Endothelial cell of umbilical vein (primary cell): ENCODE results near the gene SLC22A4. TPM values are rescaled to one million over a fixed set of nuclear protein-coding genes. Genes with fewer than 3 reads are reported as not detected.

Experiments
- BruUV-seq: library from RNA; stranded (reverse); fragments of 400-500 nt; replicated peaks from 2 replicates; lab custom pipeline; 2021; lab: Mats Ljungman, UMichigan
- CTCF ChIA-PET: fragments of 300-600, 350-600 bp; sonication (Branson Sonifier 250); formaldehyde crosslinking; loops from one replicate; lab custom pipeline; 2021; ENCODE audit warnings: antibody characterized with exemption, inconsistent platforms; lab: Charles Lee
- POLR2A ChIA-PET: fragments of 300-600, 350-600 bp; sonication (Branson Sonifier 250); formaldehyde crosslinking; loops from one replicate; lab custom pipeline; 2021; ENCODE audit warnings: antibody characterized with exemption, inconsistent platforms; lab: Charles Lee
- DNase-seq: peaks from one replicate; pipeline ENCODE4 v3.0.0-alpha.2; 2011; ENCODE audit warnings: low read depth, low spot score
- FAIRE-seq: peaks from 2 replicates; lab custom pipeline; 2011; peaks lifted over from hg19 to GRCh38; lab: Jason Lieb, UNC
- H2AFZ ChIP-seq: 2 replicates; pipeline ENCODE4 v1.6.0; 2012; ENCODE audit warnings: low read depth, low read length, control low read depth, inconsistent platforms
- H3K27ac ChIP-seq: 2 replicates; pipeline ENCODE4 v1.5.1; 2011; ENCODE audit warnings: low read depth, mild to moderate bottlenecking, control low read depth, low read length, moderate library complexity; ENCODE audit not compliant: insufficient read depth
- H3K27me3 ChIP-seq, 2 experiments: 2 replicates each; pipeline versions ENCODE4 v1.6.0 to v1.6.1; 2011; ENCODE audit warnings: low read length in 2 of 2, mixed read lengths in 1 of 2; ENCODE audit not compliant: control insufficient read depth in 2 of 2, insufficient read depth in 2 of 2
- H3K36me3 ChIP-seq, 2 experiments: 2 replicates in 1 of 2; 3 replicates in 1 of 2; pipeline ENCODE4 v1.5.1; 2011; ENCODE audit warnings: low read length in 2 of 2, mild to moderate bottlenecking in 1 of 2, moderate library complexity in 1 of 2; ENCODE audit not compliant: control insufficient read depth in 2 of 2, insufficient read depth in 2 of 2; ENCODE audit errors: extremely low read depth in 1 of 2
- H3K4me1 ChIP-seq: 3 replicates; pipeline ENCODE4 v1.5.1; 2011; ENCODE audit warnings: mild to moderate bottlenecking, low read length; ENCODE audit not compliant: control insufficient read depth, insufficient read depth; ENCODE audit errors: extremely low read depth
- H3K4me2 ChIP-seq: 2 replicates; pipeline ENCODE4 v1.6.1; 2011; ENCODE audit warnings: low read length, control low read depth, mixed read lengths; ENCODE audit not compliant: insufficient read depth
- H3K4me3 ChIP-seq, 3 experiments: fragments of 200-600 bp in 1 of 3; sonication (generic), shearing (Covaris generic) in 1 of 3; replicated peaks in 1 of 3; 2 replicates each; pipeline ENCODE4 v1.5.1; 2011 to 2016; ENCODE audit warnings: control low read depth in 3 of 3, low read length in 3 of 3, mild to moderate bottlenecking in 2 of 3, inconsistent platforms in 1 of 3, low read depth in 1 of 3, moderate library complexity in 1 of 3; ENCODE audit not compliant: insufficient read depth in 1 of 3
- H3K79me2 ChIP-seq: 2 replicates; pipeline ENCODE4 v1.6.0; 2012; ENCODE audit warnings: low read length, inconsistent platforms; ENCODE audit not compliant: control insufficient read depth, insufficient read depth
- H3K9ac ChIP-seq: replicated peaks from 2 replicates; pipeline ENCODE3; 2011; ENCODE audit warnings: low read length, control low read depth; ENCODE audit not compliant: insufficient read depth; ENCODE audit errors: extremely low read depth
- H3K9me1 ChIP-seq: replicated peaks from 3 replicates; pipeline ENCODE4 v1.6.0; 2011; ENCODE audit warnings: mild to moderate bottlenecking, low read length; ENCODE audit not compliant: control insufficient read depth, insufficient read depth; ENCODE audit errors: extremely low read depth
- H3K9me3 ChIP-seq: replicated peaks from 2 replicates; pipeline ENCODE4 v1.5.1; 2012; ENCODE audit warnings: low read length, inconsistent platforms; ENCODE audit not compliant: control insufficient read depth, insufficient read depth
- H4K20me1 ChIP-seq: replicated peaks from 2 replicates; pipeline ENCODE3; 2011; ENCODE audit warnings: mild to moderate bottlenecking, low read length; ENCODE audit not compliant: control insufficient read depth, insufficient read depth; ENCODE audit errors: extremely low read depth
- CTCF ChIP-seq, 2 donors: IDR thresholded peaks; 1 replicate in 1 of 2; 2 replicates in 1 of 2; pipeline ENCODE4 v1.5.1; 2011; ENCODE audit warnings: low read length in 2 of 2, mild to moderate bottlenecking in 2 of 2, moderate library complexity in 2 of 2, control low read depth in 1 of 2, inconsistent platforms in 1 of 2, low read depth in 1 of 2; ENCODE audit not compliant: insufficient read depth in 1 of 2; ENCODE audit errors: extremely low read depth in 1 of 2
- FOS ChIP-seq: IDR thresholded peaks from 2 replicates; pipeline ENCODE4 v1.6.1; 2011; ENCODE audit warnings: mild to moderate bottlenecking, low read length, moderate library complexity, borderline replicate concordance; ENCODE audit not compliant: insufficient read depth
- GATA2 ChIP-seq: IDR thresholded peaks from 2 replicates; pipeline ENCODE4 v1.7.0; 2011; ENCODE audit warnings: low read depth, mild to moderate bottlenecking, moderate library complexity, mixed read lengths, low read length; ENCODE audit not compliant: insufficient read length, insufficient read depth
- JUN ChIP-seq: IDR thresholded peaks from 2 replicates; pipeline ENCODE4 v1.6.1; 2011; ENCODE audit warnings: borderline replicate concordance, low read depth; ENCODE audit not compliant: insufficient read length, insufficient read depth
- MAX ChIP-seq: IDR thresholded peaks from 2 replicates; pipeline ENCODE4 v1.6.1; 2011; ENCODE audit not compliant: insufficient read depth, insufficient read length
- POLR2A ChIP-seq: IDR thresholded peaks from 2 replicates; pipeline ENCODE4 v1.6.1; 2012; ENCODE audit warnings: low read depth, mild to moderate bottlenecking, control low read depth, low read length
- POLR2AphosphoS5 ChIP-seq: IDR thresholded peaks from 2 replicates; pipeline ENCODE4 v1.6.1; 2012; ENCODE audit warnings: low read depth, mild to moderate bottlenecking, control low read depth, low read length, moderate library complexity; ENCODE audit not compliant: insufficient read depth
- dilution Hi-C: fragments of 300-500 bp; cut with MboI; formaldehyde crosslinking; loops from one replicate; pipeline ENCODE4 v1.15.0; 2019; ENCODE audit warnings: low sequenced_read_pairs; ENCODE audit not compliant: extremely low pct_ligation_motif_present
- intact Hi-C: fragments of 100-400 bp; cut with micrococcal nuclease; formaldehyde crosslinking; loops from one replicate; pipeline ENCODE4 v1.10.0; 2022
- polyA plus RNA-seq, 4 experiments: library from polyadenylated mRNA; depleted of rRNA in 3 of 4; stranded (reverse) in 3 of 4; unstranded in 1 of 4; fragments of >200 nt; gene quantifications; 2 replicates each; pipeline versions ENCODE4 v1.2.1 to v1.2.3, GENCODE V29; 2011 to 2012; ENCODE audit warnings: missing spikeins in 1 of 4
- total RNA-seq: library from RNA; stranded (reverse); gene quantifications from 2 replicates; pipeline ENCODE4 v1.2.3, GENCODE V29; 2021

SLC22A4 gene
- total and polyA plus RNA-seq, 2 donors (not counting 3 experiments of a cell fraction or from before 2014, with no cell fraction given) = 4.9 to 6.9 TPM

- DNase-seq (no peak), FAIRE-seq (no peak)
- H3K9me1 ChIP-seq = no peaks in the 10 kb centered on the region
- no peak overlapping the region for H3K27ac ChIP-seq
- H3K27me3 ChIP-seq = no peaks in the 10 kb centered on the region
- intact Hi-C loops = no loop called here
- no peaks in the 10 kb centered on the region for H3K9me3 ChIP-seq
- ChIA-PET POLR2A (no interaction called here), CTCF (interaction anchor here (0.9 to 8.3 kb wide), 5 partner anchors 14 to 61 kb away, joined by 3 to 63 read pairs (median 4); no protein-coding TSS in a partner anchor)
- H3K9ac ChIP-seq = no peak overlapping the region
- H3K4me1 ChIP-seq = no peaks in the 10 kb centered on the region
- H3K4me2 ChIP-seq = no peak overlapping the region
- H3K36me3 ChIP-seq = no peaks in the 10 kb centered on the region
- dilution Hi-C loops = no loop called here
- TF ChIP-seq POLR2AphosphoS5 (no peak), POLR2A (no peak), MAX (no peak), CTCF (IDR thresholded peaks at IDR 0.05; ENCODE audit: extremely low read depth in 1 of 2, insufficient read depth in 1 of 2, low read depth in 1 of 2, low read length in 2 of 2) (no peak), FOS (no peak), GATA2 (no peak), JUN (no peak)
- no peak overlapping the region for H3K4me3 ChIP-seq
- H3K79me2 ChIP-seq = no peaks in the 10 kb centered on the region
- BruUV-seq = no TSS peak
- no peaks in the 10 kb centered on the region for H4K20me1 ChIP-seq
- H2AFZ ChIP-seq = no peak overlapping the region
Observed at GRCh38 chr5:132251220-132251725, 42.9 kb upstream of the SLC22A4 start.
